HEK293 (cell line): ENCODE data around the gene CD68.

Source experiments
- CTCF ChIA-PET: fragments of 350-600 bp; formaldehyde crosslinking; extraction: SDS; loops from one replicate; lab custom pipeline; 2021; ENCODE audit warnings: antibody characterized with exemption; lab: Yijun Ruan, JAX
- POLR2A ChIA-PET: fragments of 300-600 bp; formaldehyde crosslinking; extraction: SDS; loops from one replicate; lab custom pipeline; 2020; ENCODE audit warnings: antibody characterized with exemption, inconsistent platforms; lab: Yijun Ruan, JAX
- H3K27ac ChIP-seq: fragments of 200-500 bp; sonication (Bioruptor generic); 2 replicates; pipeline ENCODE4 v1.5.1; 2014; ENCODE audit warnings: low read depth, low read length, control low read depth, inconsistent platforms; ENCODE audit errors: extremely low read depth
- H3K36me3 ChIP-seq, 2 experiments: fragments of 200-500 bp in 1 of 2; sonication (Bioruptor generic) in 1 of 2; 1 replicate in 1 of 2; 2 replicates in 1 of 2; pipeline ENCODE4 v1.5.1; 2014 to 2017; ENCODE audit warnings: inconsistent platforms in 2 of 2, low read length in 2 of 2; ENCODE audit not compliant: control insufficient read depth in 2 of 2, insufficient read depth in 1 of 2
- H3K4me1 ChIP-seq: fragments of 200-500 bp; sonication (Bioruptor generic); 2 replicates; pipeline ENCODE4 v1.5.1; 2014; ENCODE audit warnings: mild to moderate bottlenecking, low read length, inconsistent platforms; ENCODE audit not compliant: control insufficient read depth, insufficient read depth
- H3K4me3 ChIP-seq: 2 replicates; pipeline ENCODE4 v1.5.1; 2011; ENCODE audit warnings: low read depth, mild to moderate bottlenecking, control low read depth, low read length, moderate library complexity
- H3K9me3 ChIP-seq: fragments of 200-500 bp; sonication (Bioruptor generic); 2 replicates; pipeline ENCODE4 v1.5.1; 2014; ENCODE audit warnings: low read depth, low read length, inconsistent platforms; ENCODE audit not compliant: control insufficient read depth, insufficient read depth
- OSR2 ChIP-seq: fragments of 450-650 bp; formaldehyde crosslinking; IDR thresholded peaks from 2 replicates; pipeline ENCODE4 v1.5.1; 2016; ENCODE audit warnings: missing biosample characterization, missing genetic modification characterization
- SCRT2 ChIP-seq: fragments of 450-650 bp; formaldehyde crosslinking; IDR thresholded peaks from 2 replicates; pipeline ENCODE4 v1.5.1; 2016; ENCODE audit warnings: missing biosample characterization, missing genetic modification characterization
- SP3 ChIP-seq: fragments of 450-650 bp; formaldehyde crosslinking; IDR thresholded peaks from 2 replicates; pipeline ENCODE4 v1.5.1; 2016; ENCODE audit warnings: missing biosample characterization, missing genetic modification characterization
- ZBTB17 ChIP-seq: fragments of 450-650 bp; formaldehyde crosslinking; IDR thresholded peaks from 2 replicates; pipeline ENCODE4 v1.5.1; 2016; ENCODE audit warnings: missing biosample characterization, missing genetic modification characterization
- ZBTB20 ChIP-seq: fragments of 450-650 bp; formaldehyde crosslinking; IDR thresholded peaks from 2 replicates; pipeline ENCODE4 v1.5.1; 2016; ENCODE audit warnings: missing biosample characterization, missing genetic modification characterization
- ZFHX2 ChIP-seq: fragments of 450-650 bp; formaldehyde crosslinking; conservative IDR thresholded peaks from 2 replicates; pipeline ENCODE4 v1.5.1; 2016; ENCODE audit warnings: missing biosample characterization, missing genetic modification characterization
- ZNF202 ChIP-seq: fragments of 450-650 bp; formaldehyde crosslinking; IDR thresholded peaks from 2 replicates; pipeline ENCODE4 v1.5.1; 2016; ENCODE audit warnings: missing biosample characterization, missing genetic modification characterization, borderline replicate concordance
- ZNF211 ChIP-seq: fragments of 450-650 bp; formaldehyde crosslinking; IDR thresholded peaks from 2 replicates; pipeline ENCODE4 v1.5.1; 2016; ENCODE audit warnings: low read depth, missing biosample characterization, missing genetic modification characterization
- ZNF223 ChIP-seq: fragments of 450-650 bp; formaldehyde crosslinking; IDR thresholded peaks from 2 replicates; pipeline ENCODE4 v1.5.1; 2016; ENCODE audit warnings: missing biosample characterization, missing genetic modification characterization
- ZNF350 ChIP-seq: fragments of 450-650 bp; formaldehyde crosslinking; IDR thresholded peaks from 2 replicates; pipeline ENCODE4 v1.5.0; 2017; ENCODE audit warnings: missing biosample characterization, mild to moderate bottlenecking, missing genetic modification characterization
- ZNF366 ChIP-seq: fragments of 450-650 bp; formaldehyde crosslinking; conservative IDR thresholded peaks from 2 replicates; pipeline ENCODE4 v1.5.1; 2016; ENCODE audit warnings: missing biosample characterization, missing genetic modification characterization
- ZNF416 ChIP-seq: fragments of 450-650 bp; formaldehyde crosslinking; IDR thresholded peaks from 2 replicates; pipeline ENCODE4 v1.5.1; 2016; ENCODE audit warnings: missing biosample characterization, missing genetic modification characterization
- ZNF501 ChIP-seq: fragments of 450-650 bp; formaldehyde crosslinking; IDR thresholded peaks from 2 replicates; pipeline ENCODE4 v1.5.1; 2016; ENCODE audit warnings: missing biosample characterization, missing genetic modification characterization
- ZNF600 ChIP-seq: fragments of 450-650 bp; formaldehyde crosslinking; IDR thresholded peaks from 2 replicates; pipeline ENCODE4 v1.5.1; 2016; ENCODE audit warnings: missing biosample characterization, missing genetic modification characterization
- ZNF670 ChIP-seq: fragments of 450-650 bp; formaldehyde crosslinking; IDR thresholded peaks from 2 replicates; pipeline ENCODE4 v1.5.1; 2016; ENCODE audit warnings: missing biosample characterization, missing genetic modification characterization, low read depth
- ZNF792 ChIP-seq: fragments of 450-650 bp; formaldehyde crosslinking; IDR thresholded peaks from 2 replicates; pipeline ENCODE4 v1.5.1; 2016; ENCODE audit warnings: missing biosample characterization, missing genetic modification characterization
- ZNF837 ChIP-seq: fragments of 450-650 bp; formaldehyde crosslinking; IDR thresholded peaks from 2 replicates; pipeline ENCODE4 v1.5.1; 2016; ENCODE audit warnings: missing biosample characterization, missing genetic modification characterization
- ZSCAN23 ChIP-seq: fragments of 450-650 bp; formaldehyde crosslinking; IDR thresholded peaks from 2 replicates; pipeline ENCODE4 v1.5.1; 2016; ENCODE audit warnings: missing biosample characterization, missing genetic modification characterization
- TF ChIP-seq, protein P1 (sequence below): fragments of 450-650 bp; formaldehyde crosslinking; IDR thresholded peaks from 2 replicates; pipeline ENCODE4 v1.5.1; 2016; ENCODE audit warnings: missing biosample characterization, missing genetic modification characterization
- TF ChIP-seq, protein P2 (sequence below): fragments of 450-650 bp; formaldehyde crosslinking; optimal IDR thresholded peaks from 2 replicates; pipeline ENCODE3; 2016; ENCODE audit warnings: missing biosample characterization, mild to moderate bottlenecking, missing genetic modification characterization
- TF ChIP-seq, protein P3 (sequence below): fragments of 450-650 bp; formaldehyde crosslinking; IDR thresholded peaks from 2 replicates; pipeline ENCODE4 v1.5.1; 2016; ENCODE audit warnings: missing biosample characterization, missing genetic modification characterization
- TF ChIP-seq, protein P4 (sequence below): fragments of 450-650 bp; formaldehyde crosslinking; IDR thresholded peaks from 2 replicates; pipeline ENCODE4 v1.5.1; 2016; ENCODE audit warnings: missing biosample characterization, missing genetic modification characterization
- TF ChIP-seq, protein P5 (sequence below): IDR thresholded peaks from 2 replicates; pipeline ENCODE4 v1.6.1; 2011; ENCODE audit warnings: mild to moderate bottlenecking, low read depth, low read length, borderline replicate concordance

Gene CD68

DNA sequence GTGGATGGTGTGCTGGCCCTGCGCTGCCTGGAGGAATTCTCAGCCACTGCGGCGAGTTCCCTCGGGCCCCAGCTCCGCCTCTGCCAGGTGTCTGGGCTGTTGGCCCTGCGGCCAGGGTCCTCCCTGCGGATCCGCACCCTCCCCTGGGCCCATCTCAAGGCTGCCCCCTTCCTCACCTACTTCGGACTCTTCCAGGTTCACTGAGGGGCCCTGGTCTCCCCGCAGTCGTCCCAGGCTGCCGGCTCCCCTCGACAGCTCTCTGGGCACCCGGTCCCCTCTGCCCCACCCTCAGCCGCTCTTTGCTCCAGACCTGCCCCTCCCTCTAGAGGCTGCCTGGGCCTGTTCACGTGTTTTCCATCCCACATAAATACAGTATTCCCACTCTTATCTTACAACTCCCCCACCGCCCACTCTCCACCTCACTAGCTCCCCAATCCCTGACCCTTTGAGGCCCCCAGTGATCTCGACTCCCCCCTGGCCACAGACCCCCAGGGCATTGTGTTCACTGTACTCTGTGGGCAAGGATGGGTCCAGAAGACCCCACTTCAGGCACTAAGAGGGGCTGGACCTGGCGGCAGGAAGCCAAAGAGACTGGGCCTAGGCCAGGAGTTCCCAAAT is 22.2 kb upstream of the CD68 start (continued):
- TF ChIP-seq, protein P1, sequence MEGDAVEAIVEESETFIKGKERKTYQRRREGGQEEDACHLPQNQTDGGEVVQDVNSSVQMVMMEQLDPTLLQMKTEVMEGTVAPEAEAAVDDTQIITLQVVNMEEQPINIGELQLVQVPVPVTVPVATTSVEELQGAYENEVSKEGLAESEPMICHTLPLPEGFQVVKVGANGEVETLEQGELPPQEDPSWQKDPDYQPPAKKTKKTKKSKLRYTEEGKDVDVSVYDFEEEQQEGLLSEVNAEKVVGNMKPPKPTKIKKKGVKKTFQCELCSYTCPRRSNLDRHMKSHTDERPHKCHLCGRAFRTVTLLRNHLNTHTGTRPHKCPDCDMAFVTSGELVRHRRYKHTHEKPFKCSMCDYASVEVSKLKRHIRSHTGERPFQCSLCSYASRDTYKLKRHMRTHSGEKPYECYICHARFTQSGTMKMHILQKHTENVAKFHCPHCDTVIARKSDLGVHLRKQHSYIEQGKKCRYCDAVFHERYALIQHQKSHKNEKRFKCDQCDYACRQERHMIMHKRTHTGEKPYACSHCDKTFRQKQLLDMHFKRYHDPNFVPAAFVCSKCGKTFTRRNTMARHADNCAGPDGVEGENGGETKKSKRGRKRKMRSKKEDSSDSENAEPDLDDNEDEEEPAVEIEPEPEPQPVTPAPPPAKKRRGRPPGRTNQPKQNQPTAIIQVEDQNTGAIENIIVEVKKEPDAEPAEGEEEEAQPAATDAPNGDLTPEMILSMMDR (tag by site-specific recombination) = peak; percentile 18; the same call in 1 of the 2 replicates

- ChIA-PET CTCF (interaction anchor here (0.6 to 5.1 kb wide), 10 partner anchors 34 to 203 kb away, joined by 3 to 112 read pairs (median 4); partner anchors contain the start of gene TMEM95), POLR2A (interaction anchor here (0.5 to 1.2 kb wide), 4 partner anchors 41 to 173 kb away, joined by 3 to 4 read pairs (median 4); partner anchors contain the start of gene TMEM256)
- H3K4me3 ChIP-seq = no peak overlapping the region
- H3K36me3 ChIP-seq = peaks cover 0 to 2% of the 10 kb centered on the region in 2 experiments; a peak in 2 of 3 replicates
- peaks cover 9% of the 10 kb centered on the region for H3K4me1 ChIP-seq
- peak overlapping the region; percentile 16; the same call in 1 of the 2 replicates for H3K27ac ChIP-seq
- no peaks in the 10 kb centered on the region for H3K9me3 ChIP-seq
- TF ChIP-seq, protein P2, sequence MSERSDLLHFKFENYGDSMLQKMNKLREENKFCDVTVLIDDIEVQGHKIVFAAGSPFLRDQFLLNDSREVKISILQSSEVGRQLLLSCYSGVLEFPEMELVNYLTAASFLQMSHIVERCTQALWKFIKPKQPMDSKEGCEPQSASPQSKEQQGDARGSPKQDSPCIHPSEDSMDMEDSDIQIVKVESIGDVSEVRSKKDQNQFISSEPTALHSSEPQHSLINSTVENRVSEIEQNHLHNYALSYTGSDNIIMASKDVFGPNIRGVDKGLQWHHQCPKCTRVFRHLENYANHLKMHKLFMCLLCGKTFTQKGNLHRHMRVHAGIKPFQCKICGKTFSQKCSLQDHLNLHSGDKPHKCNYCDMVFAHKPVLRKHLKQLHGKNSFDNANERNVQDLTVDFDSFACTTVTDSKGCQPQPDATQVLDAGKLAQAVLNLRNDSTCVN (tag by site-specific recombination) = no peak
- TF ChIP-seq SCRT2 (tag by site-specific recombination) = peak; percentile 91
- peak; percentile 94 for TF ChIP-seq ZBTB20 (tag by site-specific recombination)
- TF ChIP-seq, protein P3, sequence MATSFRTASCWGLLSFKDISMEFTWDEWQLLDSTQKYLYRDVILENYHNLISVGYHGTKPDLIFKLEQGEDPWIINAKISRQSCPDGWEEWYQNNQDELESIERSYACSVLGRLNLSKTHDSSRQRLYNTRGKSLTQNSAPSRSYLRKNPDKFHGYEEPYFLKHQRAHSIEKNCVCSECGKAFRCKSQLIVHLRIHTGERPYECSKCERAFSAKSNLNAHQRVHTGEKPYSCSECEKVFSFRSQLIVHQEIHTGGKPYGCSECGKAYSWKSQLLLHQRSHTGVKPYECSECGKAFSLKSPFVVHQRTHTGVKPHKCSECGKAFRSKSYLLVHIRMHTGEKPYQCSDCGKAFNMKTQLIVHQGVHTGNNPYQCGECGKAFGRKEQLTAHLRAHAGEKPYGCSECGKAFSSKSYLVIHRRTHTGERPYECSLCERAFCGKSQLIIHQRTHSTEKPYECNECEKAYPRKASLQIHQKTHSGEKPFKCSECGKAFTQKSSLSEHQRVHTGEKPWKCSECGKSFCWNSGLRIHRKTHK (tag by site-specific recombination) = no peak
- TF ChIP-seq ZFHX2 (tag by site-specific recombination) = no peak
- no peak for TF ChIP-seq ZNF501
- TF ChIP-seq ZNF350 = no peak
- TF ChIP-seq SP3 (tag by site-specific recombination) = peak; percentile 50
- TF ChIP-seq ZBTB17 (tag by site-specific recombination) = no peak
- TF ChIP-seq ZNF837 (tag by site-specific recombination) = no peak
- no peak for TF ChIP-seq ZNF223
- no peak for TF ChIP-seq OSR2 (tag by site-specific recombination)
- TF ChIP-seq ZNF670 (tag by site-specific recombination) = no peak
- TF ChIP-seq ZNF600 = peak; percentile 91
- TF ChIP-seq, protein P4, sequence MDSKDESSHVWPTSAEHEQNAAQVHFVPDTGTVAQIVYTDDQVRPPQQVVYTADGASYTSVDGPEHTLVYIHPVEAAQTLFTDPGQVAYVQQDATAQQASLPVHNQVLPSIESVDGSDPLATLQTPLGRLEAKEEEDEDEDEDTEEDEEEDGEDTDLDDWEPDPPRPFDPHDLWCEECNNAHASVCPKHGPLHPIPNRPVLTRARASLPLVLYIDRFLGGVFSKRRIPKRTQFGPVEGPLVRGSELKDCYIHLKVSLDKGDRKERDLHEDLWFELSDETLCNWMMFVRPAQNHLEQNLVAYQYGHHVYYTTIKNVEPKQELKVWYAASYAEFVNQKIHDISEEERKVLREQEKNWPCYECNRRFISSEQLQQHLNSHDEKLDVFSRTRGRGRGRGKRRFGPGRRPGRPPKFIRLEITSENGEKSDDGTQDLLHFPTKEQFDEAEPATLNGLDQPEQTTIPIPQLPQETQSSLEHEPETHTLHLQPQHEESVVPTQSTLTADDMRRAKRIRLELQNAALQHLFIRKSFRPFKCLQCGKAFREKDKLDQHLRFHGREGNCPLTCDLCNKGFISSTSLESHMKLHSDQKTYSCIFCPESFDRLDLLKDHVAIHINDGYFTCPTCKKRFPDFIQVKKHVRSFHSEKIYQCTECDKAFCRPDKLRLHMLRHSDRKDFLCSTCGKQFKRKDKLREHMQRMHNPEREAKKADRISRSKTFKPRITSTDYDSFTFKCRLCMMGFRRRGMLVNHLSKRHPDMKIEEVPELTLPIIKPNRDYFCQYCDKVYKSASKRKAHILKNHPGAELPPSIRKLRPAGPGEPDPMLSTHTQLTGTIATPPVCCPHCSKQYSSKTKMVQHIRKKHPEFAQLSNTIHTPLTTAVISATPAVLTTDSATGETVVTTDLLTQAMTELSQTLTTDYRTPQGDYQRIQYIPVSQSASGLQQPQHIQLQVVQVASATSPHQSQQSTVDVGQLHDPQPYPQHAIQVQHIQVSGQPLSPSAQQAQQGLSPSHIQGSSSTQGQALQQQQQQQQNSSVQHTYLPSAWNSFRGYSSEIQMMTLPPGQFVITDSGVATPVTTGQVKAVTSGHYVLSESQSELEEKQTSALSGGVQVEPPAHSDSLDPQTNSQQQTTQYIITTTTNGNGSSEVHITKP (tag by site-specific recombination) = 0 out of 2 replicates have a peak, but pooled peaks have one; percentile 27
- TF ChIP-seq, protein P1 (tag by site-specific recombination) = no peak
- TF ChIP-seq ZNF202 (tag by site-specific recombination) = no peak
- TF ChIP-seq, protein P5, sequence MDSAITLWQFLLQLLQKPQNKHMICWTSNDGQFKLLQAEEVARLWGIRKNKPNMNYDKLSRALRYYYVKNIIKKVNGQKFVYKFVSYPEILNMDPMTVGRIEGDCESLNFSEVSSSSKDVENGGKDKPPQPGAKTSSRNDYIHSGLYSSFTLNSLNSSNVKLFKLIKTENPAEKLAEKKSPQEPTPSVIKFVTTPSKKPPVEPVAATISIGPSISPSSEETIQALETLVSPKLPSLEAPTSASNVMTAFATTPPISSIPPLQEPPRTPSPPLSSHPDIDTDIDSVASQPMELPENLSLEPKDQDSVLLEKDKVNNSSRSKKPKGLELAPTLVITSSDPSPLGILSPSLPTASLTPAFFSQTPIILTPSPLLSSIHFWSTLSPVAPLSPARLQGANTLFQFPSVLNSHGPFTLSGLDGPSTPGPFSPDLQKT = no peak
- no peak for TF ChIP-seq ZNF211
- no peak for TF ChIP-seq ZSCAN23 (tag by site-specific recombination)
- TF ChIP-seq ZNF792 (tag by site-specific recombination) = no peak
- TF ChIP-seq ZNF366 (tag by site-specific recombination) = no peak
- no peak for TF ChIP-seq ZNF416
These were observed 21.5 kb upstream of the CD68 start for GRCh38 chr17:7557775-7558543.
